SK-N-SH (cell line): ENCODE data around the gene FKBP4. TPM values are rescaled to one million over a fixed set of nuclear protein-coding genes. Genes with fewer than 3 reads are reported as not detected.

Experiments
- CTCF ChIA-PET: fragments of 300-600, 350-600 bp; formaldehyde crosslinking; extraction: SDS; loops from one replicate; lab custom pipeline; 2021; lab: Yijun Ruan, JAX
- POLR2A ChIA-PET: fragments of 350-600 bp; sonication (Branson Sonifier 250); formaldehyde crosslinking; extraction: SDS; loops from one replicate; lab custom pipeline; 2020; ENCODE audit warnings: antibody characterized with exemption, inconsistent platforms; lab: Yijun Ruan, JAX
- DNase-seq: peaks from one replicate; pipeline ENCODE4 v3.0.0; 2012
- H2AFZ ChIP-seq: fragments of 200-600 bp; sonication (generic); 2 replicates; pipeline ENCODE4 v1.8.1; 2016; ENCODE audit warnings: antibody characterized with exemption, mild to moderate bottlenecking, low read depth
- H3F3A ChIP-seq: fragments of 200-600 bp; sonication (generic); replicated peaks from 2 replicates; pipeline ENCODE3; 2016; ENCODE audit warnings: antibody characterized with exemption, mild to moderate bottlenecking; ENCODE audit not compliant: insufficient read depth
- H3K27ac ChIP-seq, 2 experiments: fragments of 200-500 bp in 1 of 2; fragments of 200-600 bp in 1 of 2; sonication (Bioruptor generic) in 1 of 2; sonication (generic), shearing (Covaris generic) in 1 of 2; 2 replicates each; pipeline versions ENCODE4 v1.5.1 to v1.6.1; 2014 to 2016; ENCODE audit warnings: low read depth in 2 of 2, inconsistent platforms in 1 of 2, low read length in 1 of 2, mild to moderate bottlenecking in 1 of 2, mixed read lengths in 1 of 2
- H3K27me3 ChIP-seq: fragments of 200-600 bp; sonication (generic), shearing (Covaris generic); 2 replicates; pipeline ENCODE4 v1.6.1; 2016; ENCODE audit warnings: mixed run types; ENCODE audit not compliant: insufficient read depth
- H3K36me3 ChIP-seq, 2 experiments: fragments of 200-500 bp in 1 of 2; fragments of 200-600 bp in 1 of 2; sonication (Bioruptor generic) in 1 of 2; sonication (generic) in 1 of 2; replicated peaks in 1 of 2; 2 replicates each; pipeline versions ENCODE3 to v1.5.1; 2014 to 2016; ENCODE audit warnings: low read length in 1 of 2, mild to moderate bottlenecking in 1 of 2; ENCODE audit not compliant: insufficient read depth in 2 of 2, control insufficient read depth in 1 of 2
- H3K4me1 ChIP-seq, 2 experiments: fragments of 200-500 bp in 1 of 2; fragments of 200-600 bp in 1 of 2; sonication (Bioruptor generic) in 1 of 2; sonication (generic), shearing (Covaris generic) in 1 of 2; 2 replicates each; pipeline versions ENCODE4 v1.5.1 to v1.6.1; 2014 to 2016; ENCODE audit warnings: low read depth in 1 of 2, low read length in 1 of 2, mixed run types in 1 of 2; ENCODE audit not compliant: insufficient read depth in 2 of 2, control insufficient read depth in 1 of 2
- H3K4me2 ChIP-seq: fragments of 200-600 bp; sonication (generic), shearing (Covaris generic); 2 replicates; pipeline ENCODE4 v1.6.1; 2017; ENCODE audit warnings: mixed run types
- H3K4me3 ChIP-seq, 2 experiments: fragments of 200-500 bp in 1 of 2; fragments of 200-600 bp in 1 of 2; sonication (Bioruptor generic) in 1 of 2; sonication (generic), shearing (Covaris generic) in 1 of 2; 2 replicates each; pipeline versions ENCODE4 v1.5.1 to v1.8.1; 2014 to 2016; ENCODE audit warnings: low read depth in 2 of 2, inconsistent platforms in 1 of 2, low read length in 1 of 2, mild to moderate bottlenecking in 1 of 2, mixed read lengths in 1 of 2, moderate library complexity in 1 of 2
- H3K79me2 ChIP-seq: fragments of 200-600 bp; sonication (generic); 2 replicates; pipeline ENCODE4 v1.8.1; 2017; ENCODE audit warnings: mild to moderate bottlenecking; ENCODE audit not compliant: insufficient read depth
- H3K9ac ChIP-seq: fragments of 200-600 bp; sonication (generic); 2 replicates; pipeline ENCODE4 v1.6.1; 2017; ENCODE audit warnings: mixed run types
- H3K9me2 ChIP-seq: fragments of 200-600 bp; sonication (generic); 2 replicates; pipeline ENCODE4 v1.6.1; 2017; ENCODE audit warnings: mixed run types
- H3K9me3 ChIP-seq: fragments of 200-600 bp; sonication (generic); 2 replicates; pipeline ENCODE4 v1.6.1; 2017; ENCODE audit warnings: mixed run types, mild to moderate bottlenecking, moderate library complexity
- H4K20me1 ChIP-seq: fragments of 200-600 bp; sonication (generic); 2 replicates; pipeline ENCODE4 v1.6.1; 2017; ENCODE audit warnings: mild to moderate bottlenecking, mixed run types; ENCODE audit not compliant: insufficient read depth
- EP300 ChIP-seq, 2 experiments: IDR thresholded peaks; 2 replicates each; pipeline versions ENCODE4 v1.4.0 to v1.6.1; 2012; ENCODE audit warnings: borderline replicate concordance in 1 of 2, low read depth in 1 of 2, low read length in 1 of 2
- EZH2phosphoT487 ChIP-seq: fragments of 200-600 bp; sonication (generic); IDR thresholded peaks from 2 replicates; pipeline ENCODE4 v1.6.1; 2017; ENCODE audit warnings: low read depth, mixed run types, mild to moderate bottlenecking, antibody characterized with exemption, moderate library complexity, borderline replicate concordance
- FOSL2 ChIP-seq: IDR thresholded peaks from 2 replicates; pipeline ENCODE4 v1.4.0; 2012; ENCODE audit warnings: low read depth, mild to moderate bottlenecking, moderate library complexity, borderline replicate concordance
- FOXM1 ChIP-seq: IDR thresholded peaks from 2 replicates; pipeline ENCODE4 v1.4.0; 2012; ENCODE audit warnings: low read depth, mild to moderate bottlenecking
- GABPA ChIP-seq: IDR thresholded peaks from 2 replicates; pipeline ENCODE4 v1.4.0; 2012; ENCODE audit warnings: low read depth, mild to moderate bottlenecking
- MXI1 ChIP-seq: IDR thresholded peaks from 2 replicates; pipeline ENCODE4 v1.6.1; 2012; ENCODE audit warnings: mild to moderate bottlenecking, low read depth, low read length, improper control_type of control experiment
- NFIC ChIP-seq: IDR thresholded peaks from 2 replicates; pipeline ENCODE4 v1.4.0; 2012; ENCODE audit warnings: borderline replicate concordance
- NRF1 ChIP-seq: IDR thresholded peaks from 2 replicates; pipeline ENCODE4 v1.6.1; 2012; ENCODE audit warnings: low read depth, mild to moderate bottlenecking, low read length
- RAD21 ChIP-seq: IDR thresholded peaks from 2 replicates; pipeline ENCODE4 v1.6.1; 2012; ENCODE audit warnings: mild to moderate bottlenecking, low read length
- RCOR1 ChIP-seq: fragments of 150-350 bp; IDR thresholded peaks from 2 replicates; pipeline ENCODE4 v1.6.1; 2017; ENCODE audit warnings: antibody characterized with exemption, low read length
- SIN3A ChIP-seq: IDR thresholded peaks from 2 replicates; pipeline ENCODE4 v1.6.1; 2012; ENCODE audit warnings: low read depth, mild to moderate bottlenecking, low read length, moderate library complexity, borderline replicate concordance
- TEAD4 ChIP-seq: IDR thresholded peaks from 2 replicates; pipeline ENCODE4 v1.4.0; 2012; ENCODE audit warnings: mild to moderate bottlenecking, borderline replicate concordance; ENCODE audit not compliant: insufficient read depth
- USF2 ChIP-seq: fragments of 150-350 bp; IDR thresholded peaks from 2 replicates; pipeline ENCODE4 v1.6.1; 2017; ENCODE audit warnings: antibody characterized with exemption, low read length, low read depth, borderline replicate concordance
- polyA plus RNA-seq, 3 experiments: library from polyadenylated mRNA; depleted of rRNA; stranded (reverse); fragments of >200 nt; gene quantifications; 2 replicates each; pipeline ENCODE4 v1.2.3, GENCODE V29; 2012
- TF ChIP-seq, protein P1 (sequence below): IDR thresholded peaks from 2 replicates; pipeline ENCODE4; 2012
- TF ChIP-seq, protein P2 (sequence below): fragments of 200-600 bp; sonication (generic); IDR thresholded peaks from 2 replicates; pipeline ENCODE4 v1.6.1; 2017; ENCODE audit warnings: antibody characterized with exemption, mild to moderate bottlenecking, moderate library complexity
- TF ChIP-seq, protein P3 (sequence below): IDR thresholded peaks from 2 replicates; pipeline ENCODE4 v1.4.0; 2012; ENCODE audit warnings: low read depth, borderline replicate concordance
- TF ChIP-seq, protein P4 (sequence below): IDR thresholded peaks from 2 replicates; pipeline ENCODE4 v1.4.0; 2012; ENCODE audit warnings: low read depth
- TF ChIP-seq, protein P5 (sequence below): IDR thresholded peaks from 2 replicates; pipeline ENCODE4 v1.6.1; 2012; ENCODE audit warnings: mild to moderate bottlenecking, low read depth, low read length, moderate library complexity
- TF ChIP-seq, protein P6 (sequence below): fragments of 150-350 bp; IDR thresholded peaks from 2 replicates; pipeline ENCODE4 v1.6.1; 2016; ENCODE audit warnings: mild to moderate bottlenecking, low read depth, low read length

The FKBP4 gene
- polyA plus RNA-seq, 1 of the 3 experiments (the other 2 are of a cell fraction) = 53.2 TPM

DNA sequence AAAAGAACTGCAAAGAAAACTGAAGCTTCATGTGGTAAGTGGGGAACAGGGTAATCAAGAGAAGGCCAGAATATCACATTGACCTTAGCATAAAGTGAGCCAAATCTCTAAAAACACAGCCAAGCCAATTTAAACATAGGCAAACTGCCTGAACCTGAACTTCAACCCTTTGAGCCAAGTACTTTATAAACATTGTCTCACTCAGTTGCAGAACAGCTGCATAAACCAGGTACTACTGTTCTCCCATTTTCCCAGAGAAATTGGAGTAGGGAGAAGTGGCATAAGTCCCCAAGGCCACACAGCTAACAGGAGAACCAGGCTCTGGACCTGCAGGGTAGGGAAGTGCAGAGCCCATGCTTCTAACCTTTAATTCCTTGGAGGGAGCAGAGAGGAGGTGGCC lies 30.4 kb upstream of the FKBP4 start:
- H2AFZ ChIP-seq = no peak overlapping the region
- H4K20me1 ChIP-seq = no peaks in the 10 kb centered on the region
- no peaks in the 10 kb centered on the region for H3K27me3 ChIP-seq
- H3K9me3 ChIP-seq = no peaks in the 10 kb centered on the region
- no peaks in the 10 kb centered on the region for H3K36me3 ChIP-seq
- H3F3A ChIP-seq = no peaks in the 10 kb centered on the region
- no peaks in the 10 kb centered on the region for H3K4me1 ChIP-seq
- H3K79me2 ChIP-seq = no peaks in the 10 kb centered on the region
- DNase-seq = no peak
- no peak for TF ChIP-seq NRF1
- no peak for TF ChIP-seq SIN3A
- TF ChIP-seq NFIC = no peak
- no peak for TF ChIP-seq RAD21
- no peak for TF ChIP-seq GABPA
- no peak for TF ChIP-seq FOXM1
- TF ChIP-seq TEAD4 = no peak
- TF ChIP-seq, protein P1, sequence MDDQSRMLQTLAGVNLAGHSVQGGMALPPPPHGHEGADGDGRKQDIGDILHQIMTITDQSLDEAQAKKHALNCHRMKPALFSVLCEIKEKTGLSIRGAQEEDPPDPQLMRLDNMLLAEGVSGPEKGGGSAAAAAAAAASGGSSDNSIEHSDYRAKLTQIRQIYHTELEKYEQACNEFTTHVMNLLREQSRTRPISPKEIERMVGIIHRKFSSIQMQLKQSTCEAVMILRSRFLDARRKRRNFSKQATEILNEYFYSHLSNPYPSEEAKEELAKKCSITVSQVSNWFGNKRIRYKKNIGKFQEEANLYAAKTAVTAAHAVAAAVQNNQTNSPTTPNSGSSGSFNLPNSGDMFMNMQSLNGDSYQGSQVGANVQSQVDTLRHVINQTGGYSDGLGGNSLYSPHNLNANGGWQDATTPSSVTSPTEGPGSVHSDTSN = no peak
- TF ChIP-seq, protein P2, sequence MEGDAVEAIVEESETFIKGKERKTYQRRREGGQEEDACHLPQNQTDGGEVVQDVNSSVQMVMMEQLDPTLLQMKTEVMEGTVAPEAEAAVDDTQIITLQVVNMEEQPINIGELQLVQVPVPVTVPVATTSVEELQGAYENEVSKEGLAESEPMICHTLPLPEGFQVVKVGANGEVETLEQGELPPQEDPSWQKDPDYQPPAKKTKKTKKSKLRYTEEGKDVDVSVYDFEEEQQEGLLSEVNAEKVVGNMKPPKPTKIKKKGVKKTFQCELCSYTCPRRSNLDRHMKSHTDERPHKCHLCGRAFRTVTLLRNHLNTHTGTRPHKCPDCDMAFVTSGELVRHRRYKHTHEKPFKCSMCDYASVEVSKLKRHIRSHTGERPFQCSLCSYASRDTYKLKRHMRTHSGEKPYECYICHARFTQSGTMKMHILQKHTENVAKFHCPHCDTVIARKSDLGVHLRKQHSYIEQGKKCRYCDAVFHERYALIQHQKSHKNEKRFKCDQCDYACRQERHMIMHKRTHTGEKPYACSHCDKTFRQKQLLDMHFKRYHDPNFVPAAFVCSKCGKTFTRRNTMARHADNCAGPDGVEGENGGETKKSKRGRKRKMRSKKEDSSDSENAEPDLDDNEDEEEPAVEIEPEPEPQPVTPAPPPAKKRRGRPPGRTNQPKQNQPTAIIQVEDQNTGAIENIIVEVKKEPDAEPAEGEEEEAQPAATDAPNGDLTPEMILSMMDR = no peak
- no peak for TF ChIP-seq RCOR1
- TF ChIP-seq EZH2phosphoT487 = no peak
- TF ChIP-seq, protein P3, sequence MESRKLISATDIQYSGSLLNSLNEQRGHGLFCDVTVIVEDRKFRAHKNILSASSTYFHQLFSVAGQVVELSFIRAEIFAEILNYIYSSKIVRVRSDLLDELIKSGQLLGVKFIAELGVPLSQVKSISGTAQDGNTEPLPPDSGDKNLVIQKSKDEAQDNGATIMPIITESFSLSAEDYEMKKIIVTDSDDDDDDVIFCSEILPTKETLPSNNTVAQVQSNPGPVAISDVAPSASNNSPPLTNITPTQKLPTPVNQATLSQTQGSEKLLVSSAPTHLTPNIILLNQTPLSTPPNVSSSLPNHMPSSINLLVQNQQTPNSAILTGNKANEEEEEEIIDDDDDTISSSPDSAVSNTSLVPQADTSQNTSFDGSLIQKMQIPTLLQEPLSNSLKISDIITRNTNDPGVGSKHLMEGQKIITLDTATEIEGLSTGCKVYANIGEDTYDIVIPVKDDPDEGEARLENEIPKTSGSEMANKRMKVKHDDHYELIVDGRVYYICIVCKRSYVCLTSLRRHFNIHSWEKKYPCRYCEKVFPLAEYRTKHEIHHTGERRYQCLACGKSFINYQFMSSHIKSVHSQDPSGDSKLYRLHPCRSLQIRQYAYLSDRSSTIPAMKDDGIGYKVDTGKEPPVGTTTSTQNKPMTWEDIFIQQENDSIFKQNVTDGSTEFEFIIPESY = no peak
- TF ChIP-seq, protein P4, sequence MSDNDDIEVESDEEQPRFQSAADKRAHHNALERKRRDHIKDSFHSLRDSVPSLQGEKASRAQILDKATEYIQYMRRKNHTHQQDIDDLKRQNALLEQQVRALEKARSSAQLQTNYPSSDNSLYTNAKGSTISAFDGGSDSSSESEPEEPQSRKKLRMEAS = no peak
- no peak for TF ChIP-seq USF2
- TF ChIP-seq MXI1 = no peak
- TF ChIP-seq, protein P5, sequence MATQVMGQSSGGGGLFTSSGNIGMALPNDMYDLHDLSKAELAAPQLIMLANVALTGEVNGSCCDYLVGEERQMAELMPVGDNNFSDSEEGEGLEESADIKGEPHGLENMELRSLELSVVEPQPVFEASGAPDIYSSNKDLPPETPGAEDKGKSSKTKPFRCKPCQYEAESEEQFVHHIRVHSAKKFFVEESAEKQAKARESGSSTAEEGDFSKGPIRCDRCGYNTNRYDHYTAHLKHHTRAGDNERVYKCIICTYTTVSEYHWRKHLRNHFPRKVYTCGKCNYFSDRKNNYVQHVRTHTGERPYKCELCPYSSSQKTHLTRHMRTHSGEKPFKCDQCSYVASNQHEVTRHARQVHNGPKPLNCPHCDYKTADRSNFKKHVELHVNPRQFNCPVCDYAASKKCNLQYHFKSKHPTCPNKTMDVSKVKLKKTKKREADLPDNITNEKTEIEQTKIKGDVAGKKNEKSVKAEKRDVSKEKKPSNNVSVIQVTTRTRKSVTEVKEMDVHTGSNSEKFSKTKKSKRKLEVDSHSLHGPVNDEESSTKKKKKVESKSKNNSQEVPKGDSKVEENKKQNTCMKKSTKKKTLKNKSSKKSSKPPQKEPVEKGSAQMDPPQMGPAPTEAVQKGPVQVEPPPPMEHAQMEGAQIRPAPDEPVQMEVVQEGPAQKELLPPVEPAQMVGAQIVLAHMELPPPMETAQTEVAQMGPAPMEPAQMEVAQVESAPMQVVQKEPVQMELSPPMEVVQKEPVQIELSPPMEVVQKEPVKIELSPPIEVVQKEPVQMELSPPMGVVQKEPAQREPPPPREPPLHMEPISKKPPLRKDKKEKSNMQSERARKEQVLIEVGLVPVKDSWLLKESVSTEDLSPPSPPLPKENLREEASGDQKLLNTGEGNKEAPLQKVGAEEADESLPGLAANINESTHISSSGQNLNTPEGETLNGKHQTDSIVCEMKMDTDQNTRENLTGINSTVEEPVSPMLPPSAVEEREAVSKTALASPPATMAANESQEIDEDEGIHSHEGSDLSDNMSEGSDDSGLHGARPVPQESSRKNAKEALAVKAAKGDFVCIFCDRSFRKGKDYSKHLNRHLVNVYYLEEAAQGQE = no peak
- no peak for TF ChIP-seq EP300 (IDR thresholded peaks at IDR 0.05; ENCODE audit: borderline replicate concordance in 1 of 2, low read depth in 1 of 2, low read length in 1 of 2)
- TF ChIP-seq, protein P6, sequence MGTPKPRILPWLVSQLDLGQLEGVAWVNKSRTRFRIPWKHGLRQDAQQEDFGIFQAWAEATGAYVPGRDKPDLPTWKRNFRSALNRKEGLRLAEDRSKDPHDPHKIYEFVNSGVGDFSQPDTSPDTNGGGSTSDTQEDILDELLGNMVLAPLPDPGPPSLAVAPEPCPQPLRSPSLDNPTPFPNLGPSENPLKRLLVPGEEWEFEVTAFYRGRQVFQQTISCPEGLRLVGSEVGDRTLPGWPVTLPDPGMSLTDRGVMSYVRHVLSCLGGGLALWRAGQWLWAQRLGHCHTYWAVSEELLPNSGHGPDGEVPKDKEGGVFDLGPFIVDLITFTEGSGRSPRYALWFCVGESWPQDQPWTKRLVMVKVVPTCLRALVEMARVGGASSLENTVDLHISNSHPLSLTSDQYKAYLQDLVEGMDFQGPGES = no peak
- TF ChIP-seq FOSL2 = no peak
- CTCF ChIA-PET = interaction anchor here (0.7 to 2.1 kb wide), 5 partner anchors 13 to 28 kb away, joined by 3 to 18 read pairs (median 4); no protein-coding TSS in a partner anchor
- no peaks in the 10 kb centered on the region for H3K9me2 ChIP-seq
- no peak overlapping the region for H3K4me2 ChIP-seq
- no peak overlapping the region for H3K27ac ChIP-seq
- H3K4me3 ChIP-seq = no peak overlapping the region
- no peak overlapping the region for H3K9ac ChIP-seq
- POLR2A ChIA-PET = no interaction called here
